H9 (cell line): ENCODE measurements around the gene LRRN3. TPM values are rescaled to one million over a fixed set of nuclear protein-coding genes. Genes with fewer than 3 reads are reported as not detected.

Experiments used
- DNase-seq: peaks from one replicate; pipeline ENCODE4 v3.0.0-alpha.2; 2017
- H2AFZ ChIP-seq: one replicate; pipeline ENCODE4 v1.6.1; 2013; ENCODE audit warnings: mild to moderate bottlenecking, low read length, control low read depth, moderate library complexity
- H2AK5ac ChIP-seq: 2 replicates; pipeline ENCODE4 v1.6.1; 2013; ENCODE audit warnings: low read length, control low read depth, mixed read lengths; ENCODE audit not compliant: insufficient read length
- H2BK120ac ChIP-seq: one replicate; pipeline ENCODE4 v1.6.1; 2013; ENCODE audit warnings: low read depth, mild to moderate bottlenecking, low read length, control low read depth, inconsistent platforms; ENCODE audit not compliant: poor library complexity, severe bottlenecking
- H2BK12ac ChIP-seq: 2 replicates; pipeline ENCODE4 v1.6.1; 2013; ENCODE audit warnings: low read length, control low read depth, mixed read lengths, low read depth; ENCODE audit not compliant: insufficient read length
- H2BK15ac ChIP-seq: 2 replicates; pipeline ENCODE4 v1.6.1; 2013; ENCODE audit warnings: low read depth, low read length, control low read depth
- H2BK20ac ChIP-seq: one replicate; pipeline ENCODE4 v1.6.1; 2013; ENCODE audit warnings: low read depth, mild to moderate bottlenecking, low read length, control low read depth, inconsistent platforms; ENCODE audit not compliant: poor library complexity, severe bottlenecking
- H2BK5ac ChIP-seq: 2 replicates; pipeline ENCODE4 v1.6.1; 2013; ENCODE audit warnings: low read length, control low read depth, mixed read lengths; ENCODE audit not compliant: insufficient read length
- H3K14ac ChIP-seq: 2 replicates; pipeline ENCODE4 v1.6.1; 2013; ENCODE audit warnings: low read length, control low read depth; ENCODE audit not compliant: insufficient read depth
- H3K18ac ChIP-seq: 2 replicates; pipeline ENCODE4 v1.6.1; 2013; ENCODE audit warnings: low read depth, mild to moderate bottlenecking, mixed read lengths, low read length, control low read depth; ENCODE audit not compliant: insufficient read length
- H3K23ac ChIP-seq: 2 replicates; pipeline ENCODE4 v1.6.1; 2013; ENCODE audit warnings: low read length, control low read depth, mixed read lengths, low read depth; ENCODE audit not compliant: insufficient read length
- H3K23me2 ChIP-seq: 2 replicates; pipeline ENCODE4 v1.6.1; 2013; ENCODE audit warnings: low read depth, mild to moderate bottlenecking, mixed read lengths, low read length, control low read depth; ENCODE audit not compliant: insufficient read length, poor library complexity, severe bottlenecking
- H3K27ac ChIP-seq: 2 replicates; pipeline ENCODE4 v1.5.1; 2013; ENCODE audit warnings: low read length, control low read depth, mixed read lengths, low read depth; ENCODE audit not compliant: insufficient read length
- H3K27me3 ChIP-seq: 2 replicates; pipeline ENCODE4 v1.6.1; 2013; ENCODE audit warnings: low read length, control low read depth, inconsistent platforms; ENCODE audit not compliant: insufficient read depth
- H3K4ac ChIP-seq: 2 replicates; pipeline ENCODE4 v1.6.1; 2013; ENCODE audit warnings: low read depth, mild to moderate bottlenecking, control low read depth, inconsistent platforms, low read length, moderate library complexity
- H3K4me1 ChIP-seq: 2 replicates; pipeline ENCODE4 v1.6.1; 2013; ENCODE audit warnings: low read length, control low read depth, inconsistent platforms; ENCODE audit not compliant: insufficient read depth
- H3K4me2 ChIP-seq: 2 replicates; pipeline ENCODE4 v1.6.1; 2013; ENCODE audit warnings: low read length, control low read depth, mixed read lengths; ENCODE audit not compliant: insufficient read length, insufficient read depth
- H3K56ac ChIP-seq: 2 replicates; pipeline ENCODE4 v1.6.1; 2013; ENCODE audit warnings: low read depth, mild to moderate bottlenecking, mixed read lengths, low read length, control low read depth; ENCODE audit not compliant: insufficient read length
- H3K79me1 ChIP-seq: 2 replicates; pipeline ENCODE4 v1.6.1; 2013; ENCODE audit warnings: low read depth, mild to moderate bottlenecking, moderate library complexity, low read length, control low read depth, inconsistent platforms; ENCODE audit not compliant: insufficient read depth, poor library complexity, severe bottlenecking
- H3K79me2 ChIP-seq: 2 replicates; pipeline ENCODE4 v1.6.1; 2013; ENCODE audit warnings: low read length, control low read depth, inconsistent platforms; ENCODE audit not compliant: insufficient read depth
- H3K9ac ChIP-seq: 2 replicates; pipeline ENCODE4 v1.6.1; 2013; ENCODE audit warnings: low read length, control low read depth, mixed read lengths; ENCODE audit not compliant: insufficient read length; ENCODE audit errors: extremely low read depth
- H3K9me3 ChIP-seq: one replicate; pipeline ENCODE4 v1.6.1; 2013; ENCODE audit warnings: low read depth, low read length, inconsistent platforms; ENCODE audit not compliant: control insufficient read depth
- H3T11ph ChIP-seq: one replicate; pipeline ENCODE4 v1.6.1; 2013; ENCODE audit warnings: mild to moderate bottlenecking, low read length, control low read depth, inconsistent platforms
- H4K20me1 ChIP-seq: one replicate; pipeline ENCODE4 v1.6.1; 2013; ENCODE audit not compliant: control insufficient read depth, insufficient read length, insufficient read depth
- H4K5ac ChIP-seq: 2 replicates; pipeline ENCODE4 v1.6.1; 2013; ENCODE audit warnings: low read depth, mild to moderate bottlenecking, mixed read lengths, low read length, control low read depth; ENCODE audit not compliant: insufficient read length
- H4K8ac ChIP-seq: replicated peaks from 2 replicates; pipeline ENCODE4 v1.6.1; 2013; ENCODE audit warnings: low read length, control low read depth, mixed read lengths, low read depth; ENCODE audit not compliant: insufficient read length
- H4K91ac ChIP-seq: 2 replicates; pipeline ENCODE4 v1.6.1; 2013; ENCODE audit warnings: low read depth, mild to moderate bottlenecking, moderate library complexity, mixed read lengths, low read length, control low read depth; ENCODE audit not compliant: insufficient read length
- H3K27ac Mint-ChIP-seq, 3 experiments: 2 replicates in 2 of 3; 3 replicates in 1 of 3; pipeline ENCODE4 v1.8.0; 2020 to 2021; ENCODE audit warnings: mixed read lengths in 3 of 3, mild to moderate bottlenecking in 1 of 3, moderate library complexity in 1 of 3
- H3K27me3 Mint-ChIP-seq: 2 replicates; pipeline ENCODE4 v1.8.0; 2021; ENCODE audit warnings: low read depth, mild to moderate bottlenecking, moderate library complexity, mixed read lengths
- H3K36me3 Mint-ChIP-seq, 3 experiments: 2 replicates in 2 of 3; 3 replicates in 1 of 3; pipeline ENCODE4 v1.8.0; 2020 to 2021; ENCODE audit warnings: low read depth in 3 of 3, mixed read lengths in 3 of 3; ENCODE audit not compliant: insufficient read depth in 1 of 3
- H3K4me1 Mint-ChIP-seq, 2 experiments: 2 replicates each; pipeline ENCODE4 v1.8.0; 2020; ENCODE audit warnings: mixed read lengths in 2 of 2
- H3K4me3 Mint-ChIP-seq, 2 experiments: 2 replicates in 1 of 2; 3 replicates in 1 of 2; pipeline ENCODE4 v1.8.0; 2020 to 2021; ENCODE audit warnings: mild to moderate bottlenecking in 2 of 2, mixed read lengths in 2 of 2, moderate library complexity in 1 of 2
- H3K9me3 Mint-ChIP-seq, 2 experiments: 2 replicates in 1 of 2; 3 replicates in 1 of 2; pipeline ENCODE4 v1.8.0; 2020; ENCODE audit warnings: mild to moderate bottlenecking in 2 of 2, mixed read lengths in 2 of 2, moderate library complexity in 1 of 2
- WGBS: extraction: QIAGEN DNeasy Blood & Tissue Kit; methylation state at CpG from one replicate; pipeline ENCODE4 v1.1.7; 2013; ENCODE audit warnings: missing lambda C conversion rate, low lambda C conversion rate, mixed read lengths; ENCODE audit not compliant: insufficient read length; ENCODE audit errors: extremely low coverage; 5-methylcytosine and 5-hydroxymethylcytosine counted together
- total RNA-seq: library from RNA; stranded (reverse); gene quantifications from 2 replicates; pipeline ENCODE4 v1.2.1, GENCODE V29; 2021
- TF ChIP-seq, protein P1 (sequence below): fragments of 200-600 bp; sonication (generic); conservative IDR thresholded peaks from 3 replicates; pipeline ENCODE4 v1.8.0; 2021; ENCODE audit warnings: antibody characterized with exemption, mild to moderate bottlenecking

LRRN3 gene
- total RNA-seq, 1 experiment from 2014 or later: 0.77 TPM

DNA sequence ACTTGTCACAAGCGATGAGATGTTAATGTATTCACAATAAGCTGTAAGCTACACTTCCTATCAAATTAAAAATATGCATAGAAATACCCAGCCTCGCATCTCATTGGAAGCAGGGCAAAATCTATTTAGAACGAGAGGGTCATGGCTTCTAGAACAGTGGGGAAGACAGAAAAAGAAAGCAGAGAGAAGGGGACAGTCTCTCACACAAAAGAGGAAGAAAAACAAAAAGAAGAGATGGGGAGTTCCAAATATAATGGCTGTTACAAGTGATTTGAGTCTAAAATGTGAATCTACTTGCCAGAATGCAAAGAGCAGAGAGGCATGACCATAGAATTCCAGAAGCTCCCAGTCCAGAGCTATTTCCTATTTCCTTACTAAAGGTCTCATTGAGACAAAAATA lies 13.8 kb downstream of the LRRN3 start:
- H4K8ac ChIP-seq: no peak overlapping the region
- no peaks in the 10 kb centered on the region for H3K79me2 ChIP-seq
- no peak overlapping the region for H3K56ac ChIP-seq
- no peak overlapping the region for H4K91ac ChIP-seq
- no CpG with 5 or more reads among the region's 3 CpGs for WGBS
- H3K23ac ChIP-seq: no peak overlapping the region
- no peak overlapping the region for H3K4me2 ChIP-seq
- no peaks in the 10 kb centered on the region for H3K27me3 Mint-ChIP-seq
- no peaks in the 10 kb centered on the region; the same call in 1 of the 2 replicates for H3K4me1 ChIP-seq
- H2BK12ac ChIP-seq: no peak overlapping the region
- H3K4me1 Mint-ChIP-seq: peaks cover 27 to 28% of the 10 kb centered on the region in 2 experiments
- TF ChIP-seq, protein P1, sequence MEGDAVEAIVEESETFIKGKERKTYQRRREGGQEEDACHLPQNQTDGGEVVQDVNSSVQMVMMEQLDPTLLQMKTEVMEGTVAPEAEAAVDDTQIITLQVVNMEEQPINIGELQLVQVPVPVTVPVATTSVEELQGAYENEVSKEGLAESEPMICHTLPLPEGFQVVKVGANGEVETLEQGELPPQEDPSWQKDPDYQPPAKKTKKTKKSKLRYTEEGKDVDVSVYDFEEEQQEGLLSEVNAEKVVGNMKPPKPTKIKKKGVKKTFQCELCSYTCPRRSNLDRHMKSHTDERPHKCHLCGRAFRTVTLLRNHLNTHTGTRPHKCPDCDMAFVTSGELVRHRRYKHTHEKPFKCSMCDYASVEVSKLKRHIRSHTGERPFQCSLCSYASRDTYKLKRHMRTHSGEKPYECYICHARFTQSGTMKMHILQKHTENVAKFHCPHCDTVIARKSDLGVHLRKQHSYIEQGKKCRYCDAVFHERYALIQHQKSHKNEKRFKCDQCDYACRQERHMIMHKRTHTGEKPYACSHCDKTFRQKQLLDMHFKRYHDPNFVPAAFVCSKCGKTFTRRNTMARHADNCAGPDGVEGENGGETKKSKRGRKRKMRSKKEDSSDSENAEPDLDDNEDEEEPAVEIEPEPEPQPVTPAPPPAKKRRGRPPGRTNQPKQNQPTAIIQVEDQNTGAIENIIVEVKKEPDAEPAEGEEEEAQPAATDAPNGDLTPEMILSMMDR: no peak
- H3K14ac ChIP-seq: no peak overlapping the region
- no peak overlapping the region for H4K5ac ChIP-seq
- H3T11ph ChIP-seq: no peak overlapping the region
- H2AFZ ChIP-seq: no peak overlapping the region
- no peaks in the 10 kb centered on the region; a peak in 1 of 7 replicates for H3K36me3 Mint-ChIP-seq
- no peak overlapping the region for H3K4me3 Mint-ChIP-seq
- H2BK5ac ChIP-seq: no peak overlapping the region
- no peak overlapping the region for H2BK20ac ChIP-seq
- no peaks in the 10 kb centered on the region for H4K20me1 ChIP-seq
- H3K9me3 ChIP-seq: no peaks in the 10 kb centered on the region
- H3K27ac Mint-ChIP-seq: peak overlapping the region; percentile 0 to 68 (median 37); a peak in 5 of 7 replicates
- H3K9me3 Mint-ChIP-seq: no peaks in the 10 kb centered on the region
- no peak overlapping the region for H3K4ac ChIP-seq
- H3K18ac ChIP-seq: no peak overlapping the region
- H2BK15ac ChIP-seq: no peak overlapping the region
- no peaks in the 10 kb centered on the region for H3K27me3 ChIP-seq
- no peak for DNase-seq
- no peak overlapping the region for H2BK120ac ChIP-seq
- H3K9ac ChIP-seq: no peak overlapping the region
- H3K23me2 ChIP-seq: no peaks in the 10 kb centered on the region
- H2AK5ac ChIP-seq: no peak overlapping the region
- no peak overlapping the region for H3K27ac ChIP-seq
- H3K79me1 ChIP-seq: no peaks in the 10 kb centered on the region
